Stimulated activated CD4-positive, alpha-beta T cell treated with anti-CD3 and anti-CD28 coated beads, Interleukin-2, amount 100 ng/mL, for 4 hours (primary cell): ENCODE data around the gene AJUBA.
A peak's percentile ranks its signal among the peaks of the same experiment; 100 is the strongest.

ENCODE experiments used
- DNase-seq: peaks from one replicate; pipeline ENCODE4 v3.0.0-alpha.2; 2020; ENCODE audit warnings: low read depth

AJUBA gene

GRCh38 chr14:22935156-22935555, 47.2 kb downstream of the AJUBA start:
- no peak for DNase-seq

GRCh38 chr14:22932146-22932545, 50.2 kb downstream of the AJUBA start:
- DNase-seq: no peak

- no peak for DNase-seq
Measured at GRCh38 chr14:22929961-22930364, 52.4 kb downstream of the AJUBA start.

- DNase-seq: peak; percentile 96
Measured at GRCh38 chr14:22929104-22929960, 53.0 kb downstream of the AJUBA start, which contains the start of gene PRMT5. Gene PRMT5, minus strand, starts transcription at chr14:22929376. Its CDS starts 15 bp downstream, at chr14:22929361.

- DNase-seq: no peak
Measured at GRCh38 chr14:22928237-22929103, 53.9 kb downstream of the AJUBA start.

- no peak for DNase-seq
Measured at GRCh38 chr14:22926316-22926715, 56.0 kb downstream of the AJUBA start.

GRCh38 chr14:22925513-22925912, 56.8 kb downstream of the AJUBA start:
- DNase-seq: no peak

- DNase-seq: no peak
Measured at GRCh38 chr14:22923746-22924145, 58.6 kb downstream of the AJUBA start.

- no peak for DNase-seq
Measured at GRCh38 chr14:22922294-22922693, 60.1 kb downstream of the AJUBA start.
